ENCODE data around the gene RPL39L. TPM values are rescaled to one million over a fixed set of nuclear protein-coding genes. Genes with fewer than 3 reads are reported as not detected.

The RPL39L gene
- total RNA-seq, 1 donor from 2014 or later, result 12.6 TPM

GRCh38 chr3:187102073-187102634 lies 37.1 kb downstream of the RPL39L start:
- intact Hi-C loops (cut with micrococcal nuclease), result loop anchor here (1.0 kb wide), 1 partner anchor 11 kb away; no protein-coding TSS in a partner anchor

DNA sequence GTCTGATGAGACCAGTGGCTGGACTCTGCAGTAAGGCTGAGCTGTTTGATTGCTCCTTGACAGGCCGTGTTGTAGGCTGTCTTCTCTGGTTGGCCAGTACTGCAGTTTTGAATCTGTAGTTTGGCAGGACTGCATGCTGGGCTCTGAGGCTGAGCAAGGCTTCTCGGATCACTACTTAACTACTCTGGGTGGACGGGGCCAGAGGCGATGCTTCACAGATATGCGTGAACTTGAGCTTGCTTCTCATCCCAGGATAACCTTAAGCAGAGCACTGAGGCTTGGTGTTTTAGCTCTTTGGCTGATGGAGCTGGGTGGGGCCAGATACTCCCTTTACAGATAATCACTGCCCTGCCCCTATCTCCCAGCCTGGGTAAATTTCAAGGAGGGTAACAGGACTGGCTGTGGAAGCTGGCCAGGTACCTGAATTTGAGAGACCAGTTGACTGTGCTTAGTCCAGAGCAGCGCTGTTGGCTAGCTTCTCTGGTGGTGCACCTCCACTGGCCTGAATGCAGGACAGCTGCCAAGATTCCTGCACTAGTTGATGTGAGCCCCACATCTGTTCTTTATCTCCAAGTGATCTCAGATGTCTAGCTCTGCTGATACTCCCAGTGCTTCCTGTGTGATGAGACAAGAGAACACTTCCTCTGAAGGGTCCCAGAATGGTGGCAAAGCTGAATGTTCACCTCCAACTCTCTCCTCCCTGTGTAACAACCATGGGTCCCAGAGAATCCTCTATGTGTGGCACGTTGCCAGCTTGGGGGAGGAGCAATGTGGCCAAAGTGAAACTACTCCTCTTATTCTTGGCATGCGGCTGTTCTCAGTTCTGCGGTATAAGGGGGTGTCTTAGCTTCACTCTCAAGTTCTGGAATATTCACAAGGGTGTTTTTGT lies 37.9 kb downstream of the RPL39L start:
- intact Hi-C loops (cut with micrococcal nuclease), result loop anchor here (1.0 kb wide), 1 partner anchor 12 kb away; no protein-coding TSS in a partner anchor

GRCh38 chr3:187098923-187099512 lies 40.3 kb downstream of the RPL39L start:
- intact Hi-C loops (cut with micrococcal nuclease), result no loop called here

DNA sequence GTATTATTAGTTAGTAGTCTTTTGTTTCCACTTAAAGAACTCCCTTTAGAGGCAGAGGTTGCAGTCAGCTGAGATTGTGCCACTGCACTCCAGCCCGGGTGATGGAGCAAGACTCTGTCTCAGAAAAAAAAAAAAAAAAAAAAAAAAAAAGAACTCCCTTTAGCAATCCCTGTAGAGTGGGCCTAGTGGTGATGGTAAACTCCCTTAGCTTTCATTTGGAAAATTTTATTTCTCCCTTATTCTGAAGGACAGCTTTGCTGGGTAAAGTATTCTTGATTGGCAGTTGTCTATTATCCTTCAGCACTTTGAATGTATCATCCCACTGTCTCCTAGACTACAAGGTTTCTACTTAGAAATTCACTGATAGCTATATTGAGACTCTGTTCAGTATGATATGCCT lies 46.0 kb downstream of the RPL39L start:
- intact Hi-C loops (cut with micrococcal nuclease), result no loop called here

DNA sequence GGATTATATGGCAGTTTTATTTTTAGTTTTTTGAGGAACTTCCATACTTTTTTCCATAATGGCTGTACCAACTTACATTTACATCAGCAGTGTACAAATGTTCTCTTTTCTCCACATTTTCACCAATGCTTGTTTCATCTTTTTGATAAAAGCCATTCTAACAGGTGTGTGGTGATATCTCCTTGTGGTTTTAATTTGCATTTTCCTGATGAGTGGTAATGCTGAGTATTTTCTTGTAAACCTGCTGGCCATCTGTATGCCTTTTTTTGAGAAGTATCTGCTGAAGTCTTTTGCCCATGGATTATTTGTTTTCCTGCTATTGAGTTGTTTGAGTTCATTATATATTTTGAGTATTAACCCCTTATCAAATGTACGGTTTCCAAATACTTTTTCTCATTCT lies 50.6 kb downstream of the RPL39L start:
- intact Hi-C loops (cut with micrococcal nuclease), result no loop called here

- intact Hi-C loops (cut with micrococcal nuclease), result no loop called here
Measured at GRCh38 chr3:187086831-187087230, 52.5 kb downstream of the RPL39L start.

GRCh38 chr3:187085933-187086332 lies 53.4 kb downstream of the RPL39L start:
- intact Hi-C loops (cut with micrococcal nuclease), result no loop called here

GRCh38 chr3:187085021-187085666 lies 54.2 kb downstream of the RPL39L start:
- intact Hi-C loops (cut with micrococcal nuclease), result no loop called here

DNA sequence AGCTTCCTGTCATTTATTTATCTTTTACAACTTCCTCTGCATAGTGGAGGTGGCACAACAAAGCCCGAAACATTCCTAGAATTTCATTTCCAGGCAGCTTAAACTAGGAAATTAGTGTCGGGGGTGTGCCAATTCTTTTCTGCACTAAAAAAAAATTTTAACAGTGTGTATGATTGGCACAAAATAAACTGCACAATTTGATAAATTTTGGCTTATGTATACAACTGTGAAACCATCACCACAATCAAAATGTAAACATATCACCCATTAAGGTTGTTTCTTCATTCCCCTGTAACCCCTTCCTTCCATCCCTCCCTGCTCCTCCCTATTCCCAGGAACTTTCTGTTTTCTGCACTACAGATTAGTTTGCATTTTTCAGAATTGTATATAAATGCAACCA lies 54.7 kb downstream of the RPL39L start:
- intact Hi-C loops (cut with micrococcal nuclease), result no loop called here

DNA sequence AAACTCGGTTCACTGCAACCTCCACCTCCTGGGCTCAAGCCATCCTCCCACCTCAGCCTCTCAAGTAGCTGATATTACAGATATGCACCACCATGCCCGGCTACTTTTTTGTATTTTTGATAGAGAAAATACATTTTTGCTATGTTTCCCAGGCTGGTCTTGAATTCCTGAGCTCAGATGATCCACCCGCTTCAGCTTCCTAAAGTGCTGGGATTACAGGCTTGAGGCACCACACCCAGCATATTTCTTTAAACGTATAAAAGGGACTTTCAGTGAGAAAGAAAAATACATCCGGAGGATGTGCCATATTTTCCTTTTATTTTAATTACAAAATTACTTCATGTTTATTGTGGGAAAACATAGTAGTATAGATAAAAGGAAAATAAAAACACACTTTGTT lies 55.2 kb downstream of the RPL39L start:
- intact Hi-C loops (cut with micrococcal nuclease), result no loop called here

DNA sequence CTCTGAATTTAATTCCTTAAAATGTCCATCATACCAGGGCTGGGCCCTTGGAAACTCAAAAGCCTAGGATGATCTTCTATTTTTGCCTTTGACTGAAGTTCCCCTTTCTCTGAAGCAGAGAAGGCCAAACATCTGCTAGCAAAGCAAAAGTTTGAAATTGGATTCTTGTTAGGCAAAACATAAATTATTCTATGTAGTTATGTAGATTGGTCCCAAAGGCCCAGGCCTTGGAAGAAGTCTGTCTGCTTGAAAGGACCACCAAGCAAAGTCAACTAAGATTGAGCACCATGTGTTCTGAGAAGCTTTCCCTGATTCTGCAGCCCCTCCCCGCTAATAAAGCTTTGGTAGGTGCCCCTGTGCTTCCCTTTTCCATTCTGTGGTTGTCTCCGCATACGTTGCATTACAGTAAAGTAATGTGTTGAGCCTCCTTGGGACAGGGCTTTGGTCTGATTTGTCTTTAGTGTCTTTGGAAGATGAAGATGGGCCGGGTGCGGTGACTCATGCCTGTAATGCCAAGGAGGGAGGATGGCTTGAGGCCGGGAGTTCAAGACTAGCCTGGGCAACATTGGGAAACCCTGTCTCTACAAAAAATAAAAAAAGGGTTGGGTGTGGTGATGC lies 56.4 kb downstream of the RPL39L start:
- intact Hi-C loops (cut with micrococcal nuclease), result no loop called here

DNA sequence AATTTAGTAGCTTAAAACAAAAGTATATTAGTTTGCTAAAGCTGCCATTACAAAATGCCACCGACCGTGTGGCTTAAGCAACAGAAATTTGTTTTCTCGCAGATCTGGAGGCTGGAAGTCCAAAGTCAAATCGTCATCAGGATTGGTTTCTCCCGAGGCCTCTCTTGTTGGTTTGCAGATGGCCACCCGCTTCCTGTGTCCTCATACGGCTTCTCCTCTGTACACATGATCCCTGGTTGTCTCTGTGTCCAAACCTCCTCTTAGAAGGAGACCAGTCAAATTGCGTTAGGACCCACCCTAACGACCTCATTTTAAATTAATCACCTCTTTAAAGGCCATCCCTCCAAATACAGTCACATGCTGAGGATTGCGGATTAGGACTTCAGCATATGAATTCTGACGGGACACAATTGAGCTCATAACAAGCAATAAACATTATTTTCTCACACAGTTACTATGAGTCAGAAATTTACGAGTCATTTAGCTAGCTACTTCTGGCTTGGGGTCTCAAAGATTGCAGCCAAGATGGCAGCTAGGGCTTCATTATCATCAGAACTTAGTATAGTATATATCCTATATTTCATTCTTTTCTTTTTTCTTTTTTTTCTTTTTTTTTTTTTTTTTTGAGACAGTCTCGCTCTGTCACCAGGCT lies 58.4 kb downstream of the RPL39L start:
- intact Hi-C loops (cut with micrococcal nuclease), result no loop called here

GRCh38 chr3:187079090-187080022 lies 59.9 kb downstream of the RPL39L start:
- intact Hi-C loops (cut with micrococcal nuclease), result no loop called here

DNA sequence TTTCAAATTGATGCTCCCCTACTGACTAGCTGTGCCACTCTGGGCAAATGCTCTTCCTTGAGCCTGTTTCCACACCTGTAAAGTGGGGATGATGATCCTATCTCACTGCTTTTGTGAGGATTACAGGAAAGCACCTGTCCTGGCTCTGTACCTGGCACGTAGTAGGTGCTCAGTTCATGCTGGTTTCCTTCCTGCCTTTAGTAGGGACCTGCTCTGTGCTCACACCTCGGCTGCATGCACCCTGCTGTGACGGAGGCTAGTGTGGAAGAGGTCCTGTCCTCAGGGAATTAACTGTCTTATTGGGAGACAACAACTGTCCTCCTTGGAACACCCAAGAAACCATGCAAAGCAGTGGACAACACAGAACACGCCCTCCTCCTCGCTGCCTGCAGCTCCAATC lies 61.8 kb downstream of the RPL39L start:
- intact Hi-C loops (cut with micrococcal nuclease), result no loop called here

DNA sequence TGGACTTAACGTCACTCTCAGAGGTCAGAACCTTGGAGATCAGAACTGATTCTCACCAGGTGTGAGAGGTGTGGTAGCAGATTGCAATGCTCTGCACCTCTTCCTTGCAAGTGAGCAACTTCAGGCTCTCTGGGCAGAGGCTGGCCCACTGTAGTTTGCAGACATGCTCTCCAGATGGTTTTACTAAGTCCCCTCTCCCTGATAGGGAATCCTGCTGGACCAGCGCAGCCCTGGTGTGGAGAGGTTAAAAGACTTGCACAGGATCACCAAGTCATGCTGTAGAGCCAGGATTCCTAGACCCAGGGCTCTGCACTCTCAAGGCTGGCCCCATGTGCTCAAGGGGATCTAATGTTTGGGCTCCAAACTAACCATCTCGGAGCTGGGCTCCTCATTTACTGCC lies 62.2 kb downstream of the RPL39L start:
- intact Hi-C loops (cut with micrococcal nuclease), result no loop called here

DNA sequence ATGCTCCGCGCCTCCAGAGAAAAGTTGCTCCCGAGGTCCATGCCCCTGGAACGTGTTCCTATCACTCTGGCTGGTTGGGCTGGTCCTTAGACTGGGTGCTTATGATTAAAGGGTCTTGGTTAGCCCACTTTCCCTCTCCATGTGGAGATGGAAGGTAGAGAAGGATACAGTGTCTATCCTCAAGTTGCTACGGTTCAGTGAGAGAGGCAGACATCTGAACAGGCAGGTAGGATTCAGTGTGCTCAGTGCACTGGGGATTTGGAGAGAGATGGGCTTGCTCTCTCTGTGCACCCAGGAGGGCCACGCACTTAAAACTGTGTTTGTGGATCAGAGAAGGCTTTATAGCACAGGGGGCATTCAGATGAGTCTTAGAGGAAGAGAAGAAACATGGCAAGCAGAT lies 63.0 kb downstream of the RPL39L start:
- intact Hi-C loops (cut with micrococcal nuclease), result no loop called here

- intact Hi-C loops (cut with micrococcal nuclease), result no loop called here
Measured at GRCh38 chr3:187074846-187075245, 64.5 kb downstream of the RPL39L start.

DNA sequence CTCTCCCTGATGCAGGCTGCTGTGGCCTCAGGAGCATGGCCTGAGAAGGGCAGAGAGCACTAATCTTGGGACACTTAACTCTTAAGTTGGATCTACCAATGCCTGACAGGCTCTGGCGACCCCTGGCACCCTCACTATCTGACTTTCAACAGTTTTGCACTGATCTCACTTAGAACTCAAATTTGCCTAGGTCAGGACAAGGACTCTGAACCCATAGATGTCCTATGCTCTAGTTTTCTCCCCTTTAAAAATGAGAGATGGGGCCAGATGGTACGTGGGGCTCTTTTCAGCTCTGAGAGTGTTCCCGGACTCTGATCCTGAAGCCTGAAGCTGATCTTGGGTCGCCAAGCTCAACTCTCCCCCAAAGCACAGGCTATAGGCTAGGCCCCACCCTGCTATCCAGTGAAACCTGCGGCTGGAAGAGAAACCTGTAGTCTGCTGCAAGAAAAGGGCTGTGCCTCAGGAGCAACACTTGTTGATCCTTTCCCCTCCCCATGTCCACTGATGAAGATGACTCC lies 65.7 kb downstream of the RPL39L start:
- intact Hi-C loops (cut with micrococcal nuclease), result no loop called here

GRCh38 chr3:187072511-187072910 lies 66.8 kb downstream of the RPL39L start:
- intact Hi-C loops (cut with micrococcal nuclease), result no loop called here

- intact Hi-C loops (cut with micrococcal nuclease), result no loop called here
Measured at GRCh38 chr3:187072102-187072501, 67.2 kb downstream of the RPL39L start.

All from T-helper 1 cell treated with Interleukin-12 subunit alpha and Interleukin-12 subunit beta and Interleukin-4 antibody, amounts not matched to agents 30 ng/mL and 1 ng/mL, for 36 hours (primary cell).